ENCODE measurements around the gene RAPGEF5.

RAPGEF5 gene

GRCh38 chr7:22213081-22213480, 143.9 kb downstream of the RAPGEF5 start:
- DNase-seq = no peak

- DNase-seq = no peak
Observed at GRCh38 chr7:22210967-22211366, 146.0 kb downstream of the RAPGEF5 start.

GRCh38 chr7:22210355-22210754, 146.6 kb downstream of the RAPGEF5 start:
- no peak for DNase-seq

GRCh38 chr7:22208799-22209198, 148.2 kb downstream of the RAPGEF5 start:
- no peak for DNase-seq

GRCh38 chr7:22207724-22208225, 149.2 kb downstream of the RAPGEF5 start:
- no peak for DNase-seq

- no peak for DNase-seq
Observed at GRCh38 chr7:22205631-22206030, 151.3 kb downstream of the RAPGEF5 start.

GRCh38 chr7:22204312-22204711, 152.6 kb downstream of the RAPGEF5 start:
- DNase-seq = no peak

GRCh38 chr7:22202141-22202540, 154.8 kb downstream of the RAPGEF5 start:
- DNase-seq = no peak

GRCh38 chr7:22201186-22201880, 155.6 kb downstream of the RAPGEF5 start:
- DNase-seq = no peak

GRCh38 chr7:22200777-22201176, 156.2 kb downstream of the RAPGEF5 start:
- no peak for DNase-seq

- no peak for DNase-seq
Observed at GRCh38 chr7:22200238-22200637, 156.7 kb downstream of the RAPGEF5 start.

- no peak for DNase-seq
Observed at GRCh38 chr7:22197376-22197775, 159.6 kb downstream of the RAPGEF5 start.

- DNase-seq = no peak
Observed at GRCh38 chr7:22196429-22196828, 160.5 kb downstream of the RAPGEF5 start.

- DNase-seq = no peak
Observed at GRCh38 chr7:22195397-22196172, 161.4 kb downstream of the RAPGEF5 start.

GRCh38 chr7:22194658-22195273, 162.2 kb downstream of the RAPGEF5 start:
- no peak for DNase-seq

- DNase-seq = no peak
Observed at GRCh38 chr7:22193450-22193983, 163.4 kb downstream of the RAPGEF5 start.

GRCh38 chr7:22192801-22193200, 164.2 kb downstream of the RAPGEF5 start:
- DNase-seq = no peak

GRCh38 chr7:22190736-22191135, 166.2 kb downstream of the RAPGEF5 start:
- DNase-seq = no peak

- no peak for DNase-seq
Observed at GRCh38 chr7:22189741-22190140, 167.2 kb downstream of the RAPGEF5 start.

- no peak for DNase-seq
Observed at GRCh38 chr7:22189230-22189629, 167.7 kb downstream of the RAPGEF5 start.

GRCh38 chr7:22187691-22188348, 169.1 kb downstream of the RAPGEF5 start:
- DNase-seq = no peak

- DNase-seq = no peak
Observed at GRCh38 chr7:22185559-22185958, 171.4 kb downstream of the RAPGEF5 start.
